HepG2 (cell line): ENCODE measurements around the gene PPP1R1B. TPM values are rescaled to one million over a fixed set of nuclear protein-coding genes. Genes with fewer than 3 reads are reported as not detected.

Experiments used
- AHDC1 ChIP-seq: sonication (generic); formaldehyde crosslinking; IDR thresholded peaks from 2 replicates; pipeline ENCODE4 v1.5.1; 2020; ENCODE audit warnings: mild to moderate bottlenecking, missing genetic modification reagents, borderline replicate concordance
- CSRNP1 ChIP-seq: sonication (generic); formaldehyde crosslinking; IDR thresholded peaks from 2 replicates; pipeline ENCODE4 v1.8.1; 2023; ENCODE audit warnings: mild to moderate bottlenecking, missing genetic modification reagents
- FLYWCH1 ChIP-seq: sonication (generic); formaldehyde crosslinking; IDR thresholded peaks from 2 replicates; pipeline ENCODE4 v1.8.1; 2023; ENCODE audit warnings: mild to moderate bottlenecking, missing genetic modification reagents
- KLF16 ChIP-seq, 2 experiments: sonication (generic) in 1 of 2; formaldehyde crosslinking in 1 of 2; IDR thresholded peaks; 2 replicates each; pipeline versions ENCODE4 v1.6.1 to v1.8.0; 2016 to 2023; ENCODE audit warnings: missing genetic modification reagents in 2 of 2, missing compliant biosample characterization in 1 of 2
- KMT2B ChIP-seq: IDR thresholded peaks from 2 replicates; pipeline ENCODE4 v1.6.1; 2016; ENCODE audit warnings: missing genetic modification reagents, missing compliant biosample characterization
- MTF1 ChIP-seq: sonication (generic); formaldehyde crosslinking; IDR thresholded peaks from 2 replicates; pipeline ENCODE4 v1.5.0; 2020; ENCODE audit warnings: missing genetic modification reagents
- NR0B2 ChIP-seq: sonication (generic); formaldehyde crosslinking; IDR thresholded peaks from 2 replicates; pipeline ENCODE4 v1.4.0; 2020; ENCODE audit warnings: mild to moderate bottlenecking, missing genetic modification reagents
- REST ChIP-seq, 2 experiments: IDR thresholded peaks; 2 replicates each; pipeline ENCODE4 v1.6.1; 2011 to 2012; ENCODE audit warnings: low read length in 2 of 2, borderline replicate concordance in 1 of 2, low read depth in 1 of 2, mild to moderate bottlenecking in 1 of 2, moderate library complexity in 1 of 2
- RXRB ChIP-seq: IDR thresholded peaks from 2 replicates; pipeline ENCODE4 v1.6.1; 2016; ENCODE audit warnings: borderline replicate concordance, missing genetic modification reagents, missing compliant biosample characterization
- ZBTB1 ChIP-seq: sonication (generic); formaldehyde crosslinking; IDR thresholded peaks from 2 replicates; pipeline ENCODE4 v1.4.0; 2020; ENCODE audit warnings: missing genetic modification reagents, borderline replicate concordance
- ZBTB2 ChIP-seq: sonication (generic); formaldehyde crosslinking; IDR thresholded peaks from 2 replicates; pipeline ENCODE4 v1.8.0; 2022; ENCODE audit warnings: low read depth, missing genetic modification reagents
- ZNF326 ChIP-seq: sonication (generic); formaldehyde crosslinking; IDR thresholded peaks from 2 replicates; pipeline ENCODE4 v1.4.0; 2020; ENCODE audit warnings: missing genetic modification reagents, borderline replicate concordance
- ZNF564 ChIP-seq: sonication (generic); formaldehyde crosslinking; IDR thresholded peaks from 2 replicates; pipeline ENCODE4 v1.8.1; 2023; ENCODE audit warnings: mild to moderate bottlenecking, missing genetic modification reagents
- ZNF879 ChIP-seq: sonication (generic); formaldehyde crosslinking; IDR thresholded peaks from 2 replicates; pipeline ENCODE4 v1.8.1; 2023; ENCODE audit warnings: missing genetic modification reagents
- polyA plus RNA-seq, 8 experiments: library from polyadenylated mRNA; depleted of rRNA in 3 of 8; stranded (reverse) in 7 of 8; unstranded in 1 of 8; fragments of >200 nt; fragmentation: Illumina TruSeq in 4 of 8; extraction: Trizol in 4 of 8; gene quantifications; 2 replicates each; pipeline versions ENCODE4 v1.2.1 to v1.2.3, GENCODE V29; 2011 to 2016; ENCODE audit warnings: low read depth in 4 of 8, missing spikeins in 1 of 8, mixed read lengths in 1 of 8; ENCODE audit not compliant: insufficient read depth in 1 of 8
- total RNA-seq, 5 experiments: library from RNA; depleted of rRNA; stranded (reverse); fragments of >200 nt; fragmentation: Illumina TruSeq; extraction: Trizol; gene quantifications; 2 replicates each; pipeline ENCODE4 v1.2.3, GENCODE V29; 2016; ENCODE audit warnings: low read depth in 1 of 5

PPP1R1B gene
- total and polyA plus RNA-seq, 2 of the 13 experiments (the other 11 are each of a cell fraction or from before 2014, with no cell fraction given) = 0.08 TPM; not detected in 1

- TF ChIP-seq REST (IDR thresholded peaks at IDR 0.05; ENCODE audit: borderline replicate concordance in 1 of 2, low read depth in 1 of 2, low read length in 2 of 2) = peak in 1 of 2 experiments; percentile 27; a peak in 2 of 4 replicates
- no peak for TF ChIP-seq ZNF879
- TF ChIP-seq CSRNP1 = peak; percentile 53; the same call in 1 of the 2 replicates
- TF ChIP-seq KLF16 (CRISPR knock-in tag; IDR thresholded peaks at IDR 0.05) = peak in 1 of 2 experiments; percentile 79; a peak in 2 of 4 replicates
- TF ChIP-seq ZBTB2 (CRISPR knock-in tag) = peak; percentile 59; the same call in 1 of the 2 replicates
- TF ChIP-seq MTF1 (CRISPR knock-in tag) = no peak
- no peak for TF ChIP-seq ZBTB1 (CRISPR knock-in tag)
- peak; percentile 94; the same call in 1 of the 2 replicates for TF ChIP-seq NR0B2
- no peak for TF ChIP-seq FLYWCH1 (CRISPR knock-in tag)
- TF ChIP-seq ZNF564 (CRISPR knock-in tag) = peak; percentile 26; the same call in 1 of the 2 replicates
- TF ChIP-seq ZNF326 (CRISPR knock-in tag) = no peak
- TF ChIP-seq KMT2B = peak; percentile 88
- peak; percentile 56 for TF ChIP-seq RXRB (CRISPR knock-in tag)
- peak; percentile 56 for TF ChIP-seq AHDC1 (CRISPR knock-in tag)
Measured at GRCh38 chr17:39636927-39637736, 10.4 kb downstream of the PPP1R1B start, which contains the start of gene STARD3 (continued).
